ENCODE data around the gene DNER. TPM values are rescaled to one million over a fixed set of nuclear protein-coding genes. Genes with fewer than 3 reads are reported as not detected.

DNER gene
- total and polyA plus RNA-seq, 2 of the 4 experiments (the other 2 are of a cell fraction) = under 0.01 to 0.14 TPM

DNA sequence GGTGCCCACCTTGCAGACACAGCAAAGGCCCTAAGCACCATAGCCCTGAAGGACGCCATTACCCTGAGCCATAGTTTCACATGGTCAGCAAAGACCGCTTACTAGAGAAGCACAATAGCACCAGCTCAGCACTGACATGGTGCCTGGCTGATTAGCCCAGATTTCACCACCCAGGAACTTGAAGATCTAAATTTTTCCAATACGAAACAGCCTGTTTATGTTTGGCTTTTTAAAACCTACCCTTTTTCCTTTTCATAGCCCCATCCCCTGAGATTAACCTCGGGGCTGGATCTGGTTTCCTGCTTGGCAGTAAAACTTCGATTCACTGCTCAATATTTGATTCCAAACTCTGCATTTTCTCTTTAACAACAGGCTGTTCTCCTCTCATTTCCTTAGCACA lies 284.8 kb downstream of the DNER start:
- H2BK15ac ChIP-seq (ENCODE audit: low read depth, low read length) = no peak overlapping the region
- H2AK5ac ChIP-seq (ENCODE audit: low read depth, low read length) = no peak overlapping the region
- H2BK20ac ChIP-seq (ENCODE audit: low read depth, low read length) = no peak overlapping the region
- no peak overlapping the region for H2AK9ac ChIP-seq (replicated peaks; ENCODE audit: low read depth, low read length, poor library complexity)
- in situ Hi-C loops (cut with MboI; ENCODE audit: low sequenced_read_pairs) (no loop called here), intact Hi-C loops (cut with micrococcal nuclease) (no loop called here), dilution Hi-C loops (cut with HindIII; ENCODE audit: low sequenced_read_pairs, unreplicated experiment) (no loop called here)
- no peaks in the 10 kb centered on the region for H3K9me3 ChIP-seq (ENCODE audit: control insufficient read depth, insufficient read depth, low read length)
- H2BK120ac ChIP-seq (ENCODE audit: low read depth, low read length) = no peak overlapping the region
- no peak for DNase-seq
- H3K9me1 ChIP-seq (ENCODE audit: insufficient read depth, low read length) = no peaks in the 10 kb centered on the region
- CTCF ChIA-PET = no interaction called here
- H4K8ac ChIP-seq (ENCODE audit: low read depth in 2 of 2, low read length in 2 of 2) = no peak overlapping the region
- H3K18ac ChIP-seq (ENCODE audit: low read depth, low read length) = no peak overlapping the region
- no peak overlapping the region for H3K4ac ChIP-seq (ENCODE audit: low read depth, low read length)
- H2BK5ac ChIP-seq (ENCODE audit: low read depth, low read length, poor library complexity, severe bottlenecking) = no peak overlapping the region
- H3K79me1 ChIP-seq (ENCODE audit: low read depth in 1 of 2, low read length in 2 of 2) = no peaks in the 10 kb centered on the region
- H3K4me2 ChIP-seq (ENCODE audit: low read depth, low read length) = no peak overlapping the region
- ATAC-seq (ENCODE audit: low read depth) = no peak
- POLR2A ChIA-PET (ENCODE audit: unreplicated experiment) = no interaction called here
- no peaks in the 10 kb centered on the region for H3K27me3 ChIP-seq (ENCODE audit: control insufficient read depth, insufficient read depth, low read length)
- no peak overlapping the region for H3K4me3 ChIP-seq (ENCODE audit: insufficient read depth, low read depth, low read length)
- no peaks in the 10 kb centered on the region for H3K36me3 ChIP-seq (ENCODE audit: control insufficient read depth, insufficient read depth, low read length)
- H3K56ac ChIP-seq (ENCODE audit: extremely low read depth, insufficient read depth, low read length) = no peak overlapping the region
- H3K23ac ChIP-seq (ENCODE audit: low read depth, low read length) = no peak overlapping the region
- no peak overlapping the region for H2AFZ ChIP-seq (replicated peaks; ENCODE audit: low read length, poor library complexity)
- TF ChIP-seq CHD1 (IDR thresholded peaks at IDR 0.05; ENCODE audit: low read depth, low read length) = no peak
- no peak for TF ChIP-seq FOS (IDR thresholded peaks at IDR 0.05; ENCODE audit: low read depth, low read length)
- TF ChIP-seq NFE2L2 (IDR thresholded peaks at IDR 0.05; ENCODE audit: low read depth, low read length) = no peak
- TF ChIP-seq SMC3 (IDR thresholded peaks at IDR 0.05; ENCODE audit: low read depth, low read length) = no peak
- no peak for TF ChIP-seq BHLHE40 (IDR thresholded peaks at IDR 0.05; ENCODE audit: low read depth, low read length)
- TF ChIP-seq MAZ (IDR thresholded peaks at IDR 0.05; ENCODE audit: borderline replicate concordance, low read depth, low read length) = no peak
- TF ChIP-seq RAD21 (IDR thresholded peaks at IDR 0.05; ENCODE audit: low read length) = no peak
- 81% methylated on average over 2 of the region's 5 CpGs; no CpG with 5 or more reads in 1 of the 2 experiments for WGBS, 2 experiments (ENCODE audit: extremely low coverage in 2 of 2, insufficient read length in 1 of 2)
- no peak overlapping the region for H4K91ac ChIP-seq (ENCODE audit: insufficient read depth, low read depth, low read length)
- H4K5ac ChIP-seq (ENCODE audit: low read depth, low read length) = no peak overlapping the region
- H3K27ac ChIP-seq (ENCODE audit: insufficient read depth, low read length) = no peak overlapping the region
- H3K14ac ChIP-seq (replicated peaks; ENCODE audit: low read depth, low read length) = no peak overlapping the region
- BruUV-seq (replicated peaks) = no TSS peak
- H3K4me1 ChIP-seq (ENCODE audit: control insufficient read depth, insufficient read depth, low read length) = no peaks in the 10 kb centered on the region
- no peak overlapping the region for H3K9ac ChIP-seq (ENCODE audit: low read depth, low read length)
- no peaks in the 10 kb centered on the region for H4K20me1 ChIP-seq (ENCODE audit: insufficient read depth, low read length)

Measured in IMR-90 (cell line).